GM23338 (cell line): ENCODE results near the gene FCN2. TPM values are rescaled to one million over a fixed set of nuclear protein-coding genes. Genes with fewer than 3 reads are reported as not detected.

Experiments
- ATAC-seq: fragments of 200-7000 bp; cut with Tn5 transposase; 3 replicates; pipeline ENCODE4 v1.9.1; 2020
- DNase-seq: peaks from one replicate; pipeline ENCODE4 v3.0.0-alpha.2; 2015; ENCODE audit warnings: low spot score
- H2AFZ ChIP-seq: fragments of 200-600 bp; sonication (generic); 2 replicates; pipeline ENCODE4 v1.8.0; 2016; ENCODE audit warnings: antibody characterized with exemption, mild to moderate bottlenecking, moderate library complexity
- H3F3A ChIP-seq: fragments of 200-600 bp; sonication (generic); replicated peaks from 2 replicates; pipeline ENCODE4 v1.8.0; 2017; ENCODE audit warnings: antibody characterized with exemption, mixed run types, low read depth
- H3K27ac ChIP-seq: fragments of 200-600 bp; sonication (generic); 2 replicates; pipeline ENCODE4 v1.6.1; 2016; ENCODE audit warnings: low read depth
- H3K27me3 ChIP-seq: fragments of 200-600 bp; sonication (generic); 2 replicates; pipeline ENCODE4 v1.8.0; 2016; ENCODE audit warnings: mild to moderate bottlenecking, mixed run types, moderate library complexity; ENCODE audit not compliant: insufficient read depth
- H3K36me3 ChIP-seq: fragments of 200-600 bp; sonication (generic); 2 replicates; pipeline ENCODE4 v1.8.0; 2016; ENCODE audit warnings: mild to moderate bottlenecking; ENCODE audit not compliant: insufficient read depth
- H3K4me1 ChIP-seq: fragments of 200-600 bp; sonication (generic); 2 replicates; pipeline ENCODE4 v1.8.0; 2016; ENCODE audit warnings: mild to moderate bottlenecking, moderate library complexity; ENCODE audit not compliant: insufficient read depth
- H3K4me2 ChIP-seq: fragments of 200-600 bp; sonication (generic); 2 replicates; pipeline ENCODE4 v1.7.1; 2017; ENCODE audit warnings: mixed run types
- H3K4me3 ChIP-seq: fragments of 200-600 bp; sonication (generic); 2 replicates; pipeline ENCODE4 v1.6.1; 2016; ENCODE audit warnings: mixed run types
- H3K79me2 ChIP-seq: fragments of 200-600 bp; sonication (generic); replicated peaks from 2 replicates; pipeline ENCODE4 v1.8.0; 2017; ENCODE audit warnings: mild to moderate bottlenecking; ENCODE audit not compliant: insufficient read depth
- H3K9me2 ChIP-seq: fragments of 200-600 bp; sonication (generic); 2 replicates; pipeline ENCODE4 v1.8.0; 2017; ENCODE audit not compliant: insufficient read depth
- H4K20me1 ChIP-seq: fragments of 200-600 bp; sonication (generic); replicated peaks from 2 replicates; pipeline ENCODE4 v1.8.0; 2017; ENCODE audit warnings: mild to moderate bottlenecking; ENCODE audit not compliant: insufficient read depth
- H3K27ac Mint-ChIP-seq: 2 replicates; pipeline ENCODE4 v1.8.0; 2020; ENCODE audit warnings: inconsistent platforms, mild to moderate bottlenecking, moderate library complexity, mixed read lengths
- H3K27me3 Mint-ChIP-seq: 3 replicates; pipeline ENCODE4 v1.8.0; 2022; ENCODE audit warnings: low read depth, mild to moderate bottlenecking, moderate library complexity, mixed read lengths, inconsistent platforms; ENCODE audit not compliant: insufficient read depth, poor library complexity
- H3K36me3 Mint-ChIP-seq: 3 replicates; pipeline ENCODE4 v1.8.0; 2021; ENCODE audit warnings: low read depth, mild to moderate bottlenecking, inconsistent platforms, moderate library complexity, mixed read lengths
- H3K4me1 Mint-ChIP-seq: 3 replicates; pipeline ENCODE4 v1.8.0; 2020; ENCODE audit warnings: mild to moderate bottlenecking, inconsistent platforms, mixed read lengths
- H3K4me3 Mint-ChIP-seq: 3 replicates; pipeline ENCODE4 v1.8.0; 2021; ENCODE audit warnings: moderate library complexity, mild to moderate bottlenecking, inconsistent platforms, mixed read lengths
- H3K9me3 Mint-ChIP-seq: 3 replicates; pipeline ENCODE4 v1.8.0; 2020; ENCODE audit warnings: moderate library complexity, mild to moderate bottlenecking, inconsistent platforms, mixed read lengths
- EZH2 ChIP-seq: fragments of 200-600 bp; sonication (generic); IDR thresholded peaks from one replicate; pipeline ENCODE4 v1.8.0; 2017; ENCODE audit warnings: antibody characterized with exemption, mild to moderate bottlenecking, low read depth; ENCODE audit not compliant: unreplicated experiment
- STAT1 ChIP-seq: IDR thresholded peaks from one replicate; pipeline ENCODE4 v1.6.1; 2016; ENCODE audit warnings: antibody characterized with exemption; ENCODE audit not compliant: unreplicated experiment
- polyA plus RNA-seq: library from polyadenylated mRNA; unstranded; fragments of >200 nt; fragmentation: Nextera tagmentation; extraction: Ambion mirVana; gene quantifications from 2 replicates; pipeline ENCODE4 v1.2.1, GENCODE V29; 2016
- total RNA-seq: library from RNA; depleted of rRNA; stranded (reverse); fragments of >200 nt; shearing (Covaris generic); gene quantifications from 2 replicates; pipeline ENCODE4 v1.2.3, GENCODE V29; 2014
- TF ChIP-seq, protein P1 (sequence below): IDR thresholded peaks from one replicate; pipeline ENCODE4 v1.6.1; 2018; ENCODE audit warnings: antibody characterized with exemption; ENCODE audit not compliant: unreplicated experiment
- TF ChIP-seq, protein P2 (sequence below): IDR thresholded peaks from 2 replicates; pipeline ENCODE4 v1.6.1; 2016; ENCODE audit warnings: antibody characterized with exemption
- TF ChIP-seq, protein P3 (sequence below): fragments of 250-450 bp; sonication (Bioruptor Pico); IDR thresholded peaks from 2 replicates; pipeline ENCODE4 v1.5.0; 2020; ENCODE audit warnings: mild to moderate bottlenecking, moderate library complexity
- TF ChIP-seq, protein P4 (sequence below), 2 experiments: fragments of 200-600 bp in 1 of 2; sonication (generic) in 1 of 2; conservative IDR thresholded peaks; 2 replicates each; pipeline versions ENCODE4 v1.5.1 to v1.6.1; 2016 to 2017; ENCODE audit warnings: antibody characterized with exemption in 2 of 2, low read depth in 2 of 2, mild to moderate bottlenecking in 2 of 2, moderate library complexity in 1 of 2

The FCN2 gene
- total and polyA plus RNA-seq, 2 experiments from 2014 or later, result not detected

DNA sequence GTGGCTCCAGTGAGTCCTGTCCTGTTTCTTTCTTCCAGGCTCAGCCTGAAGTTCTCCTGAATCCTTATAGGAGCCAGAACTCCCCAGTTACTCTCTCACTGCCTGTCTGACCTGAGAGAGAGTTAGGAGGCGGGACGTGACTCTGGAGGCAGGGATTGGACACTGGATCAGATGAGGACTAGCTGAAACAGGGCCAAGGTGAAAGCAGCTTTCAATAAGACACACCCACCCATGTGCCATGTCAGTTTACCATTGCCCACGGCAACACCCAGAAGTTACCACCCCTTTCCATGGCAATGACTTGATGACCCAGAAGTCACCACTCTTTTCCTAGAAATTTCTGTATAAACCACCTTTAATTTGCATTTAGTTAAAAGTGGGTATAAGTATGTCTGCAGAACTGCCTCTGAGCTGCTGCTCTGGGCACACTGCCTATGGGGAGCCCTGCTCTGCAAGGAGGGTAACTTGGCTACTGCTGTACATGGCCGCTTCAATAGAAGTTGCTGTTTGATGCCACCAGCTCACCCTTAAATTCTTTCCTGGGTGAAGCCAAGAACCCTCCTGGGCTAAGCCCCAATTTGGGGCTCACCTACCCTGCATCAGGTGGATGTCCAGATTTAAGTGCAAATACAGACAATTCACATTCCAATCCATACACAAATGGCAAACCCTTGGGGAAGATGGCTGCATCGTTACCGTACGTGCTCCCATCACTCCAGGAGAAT lies 13.7 kb downstream of the FCN2 start:
- H3K9me2 ChIP-seq, result no peaks in the 10 kb centered on the region
- DNase-seq, result no peak
- ATAC-seq, result no peak
- no peak overlapping the region for H2AFZ ChIP-seq
- H3F3A ChIP-seq, result no peaks in the 10 kb centered on the region
- H4K20me1 ChIP-seq, result no peaks in the 10 kb centered on the region
- Mint-ChIP-seq H3K27ac (no peak overlapping the region), H3K4me3 (no peak overlapping the region), H3K4me1 (no peaks in the 10 kb centered on the region), H3K36me3 (peaks cover 14% of the 10 kb centered on the region; the same call in 1 of the 3 replicates), H3K27me3 (no peaks in the 10 kb centered on the region), H3K9me3 (peaks cover 28% of the 10 kb centered on the region)
- TF ChIP-seq, protein P1, sequence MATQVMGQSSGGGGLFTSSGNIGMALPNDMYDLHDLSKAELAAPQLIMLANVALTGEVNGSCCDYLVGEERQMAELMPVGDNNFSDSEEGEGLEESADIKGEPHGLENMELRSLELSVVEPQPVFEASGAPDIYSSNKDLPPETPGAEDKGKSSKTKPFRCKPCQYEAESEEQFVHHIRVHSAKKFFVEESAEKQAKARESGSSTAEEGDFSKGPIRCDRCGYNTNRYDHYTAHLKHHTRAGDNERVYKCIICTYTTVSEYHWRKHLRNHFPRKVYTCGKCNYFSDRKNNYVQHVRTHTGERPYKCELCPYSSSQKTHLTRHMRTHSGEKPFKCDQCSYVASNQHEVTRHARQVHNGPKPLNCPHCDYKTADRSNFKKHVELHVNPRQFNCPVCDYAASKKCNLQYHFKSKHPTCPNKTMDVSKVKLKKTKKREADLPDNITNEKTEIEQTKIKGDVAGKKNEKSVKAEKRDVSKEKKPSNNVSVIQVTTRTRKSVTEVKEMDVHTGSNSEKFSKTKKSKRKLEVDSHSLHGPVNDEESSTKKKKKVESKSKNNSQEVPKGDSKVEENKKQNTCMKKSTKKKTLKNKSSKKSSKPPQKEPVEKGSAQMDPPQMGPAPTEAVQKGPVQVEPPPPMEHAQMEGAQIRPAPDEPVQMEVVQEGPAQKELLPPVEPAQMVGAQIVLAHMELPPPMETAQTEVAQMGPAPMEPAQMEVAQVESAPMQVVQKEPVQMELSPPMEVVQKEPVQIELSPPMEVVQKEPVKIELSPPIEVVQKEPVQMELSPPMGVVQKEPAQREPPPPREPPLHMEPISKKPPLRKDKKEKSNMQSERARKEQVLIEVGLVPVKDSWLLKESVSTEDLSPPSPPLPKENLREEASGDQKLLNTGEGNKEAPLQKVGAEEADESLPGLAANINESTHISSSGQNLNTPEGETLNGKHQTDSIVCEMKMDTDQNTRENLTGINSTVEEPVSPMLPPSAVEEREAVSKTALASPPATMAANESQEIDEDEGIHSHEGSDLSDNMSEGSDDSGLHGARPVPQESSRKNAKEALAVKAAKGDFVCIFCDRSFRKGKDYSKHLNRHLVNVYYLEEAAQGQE, result no peak
- TF ChIP-seq, protein P2, sequence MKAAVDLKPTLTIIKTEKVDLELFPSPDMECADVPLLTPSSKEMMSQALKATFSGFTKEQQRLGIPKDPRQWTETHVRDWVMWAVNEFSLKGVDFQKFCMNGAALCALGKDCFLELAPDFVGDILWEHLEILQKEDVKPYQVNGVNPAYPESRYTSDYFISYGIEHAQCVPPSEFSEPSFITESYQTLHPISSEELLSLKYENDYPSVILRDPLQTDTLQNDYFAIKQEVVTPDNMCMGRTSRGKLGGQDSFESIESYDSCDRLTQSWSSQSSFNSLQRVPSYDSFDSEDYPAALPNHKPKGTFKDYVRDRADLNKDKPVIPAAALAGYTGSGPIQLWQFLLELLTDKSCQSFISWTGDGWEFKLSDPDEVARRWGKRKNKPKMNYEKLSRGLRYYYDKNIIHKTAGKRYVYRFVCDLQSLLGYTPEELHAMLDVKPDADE, result no peak
- TF ChIP-seq, protein P3, sequence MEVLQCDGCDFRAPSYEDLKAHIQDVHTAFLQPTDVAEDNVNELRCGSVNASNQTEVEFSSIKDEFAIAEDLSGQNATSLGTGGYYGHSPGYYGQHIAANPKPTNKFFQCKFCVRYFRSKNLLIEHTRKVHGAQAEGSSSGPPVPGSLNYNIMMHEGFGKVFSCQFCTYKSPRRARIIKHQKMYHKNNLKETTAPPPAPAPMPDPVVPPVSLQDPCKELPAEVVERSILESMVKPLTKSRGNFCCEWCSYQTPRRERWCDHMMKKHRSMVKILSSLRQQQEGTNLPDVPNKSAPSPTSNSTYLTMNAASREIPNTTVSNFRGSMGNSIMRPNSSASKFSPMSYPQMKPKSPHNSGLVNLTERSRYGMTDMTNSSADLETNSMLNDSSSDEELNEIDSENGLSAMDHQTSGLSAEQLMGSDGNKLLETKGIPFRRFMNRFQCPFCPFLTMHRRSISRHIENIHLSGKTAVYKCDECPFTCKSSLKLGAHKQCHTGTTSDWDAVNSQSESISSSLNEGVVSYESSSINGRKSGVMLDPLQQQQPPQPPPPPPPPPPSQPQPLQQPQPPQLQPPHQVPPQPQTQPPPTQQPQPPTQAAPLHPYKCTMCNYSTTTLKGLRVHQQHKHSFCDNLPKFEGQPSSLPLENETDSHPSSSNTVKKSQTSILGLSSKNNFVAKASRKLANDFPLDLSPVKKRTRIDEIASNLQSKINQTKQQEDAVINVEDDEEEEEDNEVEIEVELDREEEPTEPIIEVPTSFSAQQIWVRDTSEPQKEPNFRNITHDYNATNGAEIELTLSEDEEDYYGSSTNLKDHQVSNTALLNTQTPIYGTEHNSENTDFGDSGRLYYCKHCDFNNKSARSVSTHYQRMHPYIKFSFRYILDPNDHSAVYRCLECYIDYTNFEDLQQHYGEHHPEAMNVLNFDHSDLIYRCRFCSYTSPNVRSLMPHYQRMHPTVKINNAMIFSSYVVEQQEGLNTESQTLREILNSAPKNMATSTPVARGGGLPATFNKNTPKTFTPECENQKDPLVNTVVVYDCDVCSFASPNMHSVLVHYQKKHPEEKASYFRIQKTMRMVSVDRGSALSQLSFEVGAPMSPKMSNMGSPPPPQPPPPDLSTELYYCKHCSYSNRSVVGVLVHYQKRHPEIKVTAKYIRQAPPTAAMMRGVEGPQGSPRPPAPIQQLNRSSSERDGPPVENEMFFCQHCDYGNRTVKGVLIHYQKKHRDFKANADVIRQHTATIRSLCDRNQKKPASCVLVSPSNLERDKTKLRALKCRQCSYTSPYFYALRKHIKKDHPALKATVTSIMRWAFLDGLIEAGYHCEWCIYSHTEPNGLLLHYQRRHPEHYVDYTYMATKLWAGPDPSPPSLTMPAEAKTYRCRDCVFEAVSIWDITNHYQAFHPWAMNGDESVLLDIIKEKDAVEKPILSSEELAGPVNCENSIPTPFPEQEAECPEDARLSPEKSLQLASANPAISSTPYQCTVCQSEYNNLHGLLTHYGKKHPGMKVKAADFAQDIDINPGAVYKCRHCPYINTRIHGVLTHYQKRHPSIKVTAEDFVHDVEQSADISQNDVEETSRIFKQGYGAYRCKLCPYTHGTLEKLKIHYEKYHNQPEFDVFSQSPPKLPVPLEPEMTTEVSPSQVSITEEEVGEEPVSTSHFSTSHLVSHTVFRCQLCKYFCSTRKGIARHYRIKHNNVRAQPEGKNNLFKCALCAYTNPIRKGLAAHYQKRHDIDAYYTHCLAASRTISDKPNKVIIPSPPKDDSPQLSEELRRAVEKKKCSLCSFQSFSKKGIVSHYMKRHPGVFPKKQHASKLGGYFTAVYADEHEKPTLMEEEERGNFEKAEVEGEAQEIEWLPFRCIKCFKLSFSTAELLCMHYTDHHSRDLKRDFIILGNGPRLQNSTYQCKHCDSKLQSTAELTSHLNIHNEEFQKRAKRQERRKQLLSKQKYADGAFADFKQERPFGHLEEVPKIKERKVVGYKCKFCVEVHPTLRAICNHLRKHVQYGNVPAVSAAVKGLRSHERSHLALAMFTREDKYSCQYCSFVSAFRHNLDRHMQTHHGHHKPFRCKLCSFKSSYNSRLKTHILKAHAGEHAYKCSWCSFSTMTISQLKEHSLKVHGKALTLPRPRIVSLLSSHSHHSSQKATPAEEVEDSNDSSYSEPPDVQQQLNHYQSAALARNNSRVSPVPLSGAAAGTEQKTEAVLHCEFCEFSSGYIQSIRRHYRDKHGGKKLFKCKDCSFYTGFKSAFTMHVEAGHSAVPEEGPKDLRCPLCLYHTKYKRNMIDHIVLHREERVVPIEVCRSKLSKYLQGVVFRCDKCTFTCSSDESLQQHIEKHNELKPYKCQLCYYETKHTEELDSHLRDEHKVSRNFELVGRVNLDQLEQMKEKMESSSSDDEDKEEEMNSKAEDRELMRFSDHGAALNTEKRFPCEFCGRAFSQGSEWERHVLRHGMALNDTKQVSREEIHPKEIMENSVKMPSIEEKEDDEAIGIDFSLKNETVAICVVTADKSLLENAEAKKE, result no peak
- no peak for TF ChIP-seq EZH2
- TF ChIP-seq STAT1, result no peak
- TF ChIP-seq, protein P4, sequence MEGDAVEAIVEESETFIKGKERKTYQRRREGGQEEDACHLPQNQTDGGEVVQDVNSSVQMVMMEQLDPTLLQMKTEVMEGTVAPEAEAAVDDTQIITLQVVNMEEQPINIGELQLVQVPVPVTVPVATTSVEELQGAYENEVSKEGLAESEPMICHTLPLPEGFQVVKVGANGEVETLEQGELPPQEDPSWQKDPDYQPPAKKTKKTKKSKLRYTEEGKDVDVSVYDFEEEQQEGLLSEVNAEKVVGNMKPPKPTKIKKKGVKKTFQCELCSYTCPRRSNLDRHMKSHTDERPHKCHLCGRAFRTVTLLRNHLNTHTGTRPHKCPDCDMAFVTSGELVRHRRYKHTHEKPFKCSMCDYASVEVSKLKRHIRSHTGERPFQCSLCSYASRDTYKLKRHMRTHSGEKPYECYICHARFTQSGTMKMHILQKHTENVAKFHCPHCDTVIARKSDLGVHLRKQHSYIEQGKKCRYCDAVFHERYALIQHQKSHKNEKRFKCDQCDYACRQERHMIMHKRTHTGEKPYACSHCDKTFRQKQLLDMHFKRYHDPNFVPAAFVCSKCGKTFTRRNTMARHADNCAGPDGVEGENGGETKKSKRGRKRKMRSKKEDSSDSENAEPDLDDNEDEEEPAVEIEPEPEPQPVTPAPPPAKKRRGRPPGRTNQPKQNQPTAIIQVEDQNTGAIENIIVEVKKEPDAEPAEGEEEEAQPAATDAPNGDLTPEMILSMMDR (conservative IDR thresholded peaks at IDR 0.05; ENCODE audit: low read depth in 2 of 2), result no peak
- H3K27ac ChIP-seq, result no peak overlapping the region
- no peaks in the 10 kb centered on the region for H3K27me3 ChIP-seq
- H3K4me3 ChIP-seq, result no peak overlapping the region
- no peak overlapping the region for H3K4me2 ChIP-seq
- no peaks in the 10 kb centered on the region for H3K36me3 ChIP-seq
- no peaks in the 10 kb centered on the region for H3K79me2 ChIP-seq
- H3K4me1 ChIP-seq, result no peaks in the 10 kb centered on the region
